BLaER1 treated with 17β-estradiol and CSF1 and Interleukin-3, amounts not matched to agents 10 nM and 100 nM (cell line): Measurements from ENCODE around the gene GUCY2C.

Experiments
- H3K27ac ChIP-seq, 11 experiments: shearing (Covaris generic); formaldehyde crosslinking; 2 replicates each; pipeline ENCODE4 v1.8.1; 2022
- H3K27me3 ChIP-seq, 11 experiments: shearing (Covaris generic); formaldehyde crosslinking; 2 replicates each; pipeline ENCODE4 v1.8.1; 2022
- H3K36me3 ChIP-seq, 11 experiments: shearing (Covaris generic); formaldehyde crosslinking; 2 replicates each; pipeline ENCODE4 v1.8.1; 2022
- H3K4me1 ChIP-seq, 10 experiments: shearing (Covaris generic); formaldehyde crosslinking; 2 replicates each; pipeline ENCODE4 v1.8.1; 2022
- H3K4me2 ChIP-seq, 11 experiments: shearing (Covaris generic); formaldehyde crosslinking; 2 replicates each; pipeline ENCODE4 v1.8.1; 2022
- H3K4me3 ChIP-seq, 10 experiments: shearing (Covaris generic); formaldehyde crosslinking; 2 replicates each; pipeline ENCODE4 v1.8.1; 2022
- H3K9ac ChIP-seq, 11 experiments: shearing (Covaris generic); formaldehyde crosslinking; 2 replicates each; pipeline ENCODE4 v1.8.1; 2022
- H3K9me3 ChIP-seq, 11 experiments: shearing (Covaris generic); formaldehyde crosslinking; replicated peaks in 1 of 11; 2 replicates each; pipeline ENCODE4 v1.8.1; 2022
- H4K20me1 ChIP-seq, 11 experiments: shearing (Covaris generic); formaldehyde crosslinking; 2 replicates each; pipeline ENCODE4 v1.8.1; 2022
- Cebpa-rat ChIP-seq, 11 experiments: shearing (Covaris generic); IDR thresholded peaks; 2 replicates each; pipeline ENCODE4 v1.8.1; 2022

GUCY2C gene

GRCh38 chr12:14607568-14607967, 88.8 kb downstream of the GUCY2C start:
- no peak for TF ChIP-seq Cebpa-rat (IDR thresholded peaks at IDR 0.05)
- Histone ChIP-seq H3K9ac (no peak overlapping the region), H3K36me3 (no peaks in the 10 kb centered on the region), H4K20me1 (no peaks in the 10 kb centered on the region), H3K4me2 (no peak overlapping the region), H3K9me3 (peaks cover 50 to 89% (median 79%) of the 10 kb centered on the region in 11 experiments), H3K27me3 (no peaks in the 10 kb centered on the region), H3K27ac (no peak overlapping the region), H3K4me1 (peaks cover 4 to 11% (median 8%) of the 10 kb centered on the region in 10 experiments; a peak in 18 of 20 replicates), H3K4me3 (no peak overlapping the region)

- no peak overlapping the region for H3K27ac ChIP-seq
- no peak overlapping the region for H3K4me3 ChIP-seq
- no peak overlapping the region for H3K9ac ChIP-seq
- H3K36me3 ChIP-seq: no peaks in the 10 kb centered on the region
- peaks cover 0 to 10% (median 0%) of the 10 kb centered on the region in 10 experiments; a peak in 3 of 20 replicates for H3K4me1 ChIP-seq
- peaks cover 35 to 75% (median 62%) of the 10 kb centered on the region in 11 experiments for H3K9me3 ChIP-seq
- H4K20me1 ChIP-seq: no peaks in the 10 kb centered on the region
- TF ChIP-seq Cebpa-rat (IDR thresholded peaks at IDR 0.05): no peak
- no peak overlapping the region for H3K4me2 ChIP-seq
- H3K27me3 ChIP-seq: no peaks in the 10 kb centered on the region
These were observed 90.9 kb downstream of the GUCY2C start for GRCh38 chr12:14605401-14605989.

DNA sequence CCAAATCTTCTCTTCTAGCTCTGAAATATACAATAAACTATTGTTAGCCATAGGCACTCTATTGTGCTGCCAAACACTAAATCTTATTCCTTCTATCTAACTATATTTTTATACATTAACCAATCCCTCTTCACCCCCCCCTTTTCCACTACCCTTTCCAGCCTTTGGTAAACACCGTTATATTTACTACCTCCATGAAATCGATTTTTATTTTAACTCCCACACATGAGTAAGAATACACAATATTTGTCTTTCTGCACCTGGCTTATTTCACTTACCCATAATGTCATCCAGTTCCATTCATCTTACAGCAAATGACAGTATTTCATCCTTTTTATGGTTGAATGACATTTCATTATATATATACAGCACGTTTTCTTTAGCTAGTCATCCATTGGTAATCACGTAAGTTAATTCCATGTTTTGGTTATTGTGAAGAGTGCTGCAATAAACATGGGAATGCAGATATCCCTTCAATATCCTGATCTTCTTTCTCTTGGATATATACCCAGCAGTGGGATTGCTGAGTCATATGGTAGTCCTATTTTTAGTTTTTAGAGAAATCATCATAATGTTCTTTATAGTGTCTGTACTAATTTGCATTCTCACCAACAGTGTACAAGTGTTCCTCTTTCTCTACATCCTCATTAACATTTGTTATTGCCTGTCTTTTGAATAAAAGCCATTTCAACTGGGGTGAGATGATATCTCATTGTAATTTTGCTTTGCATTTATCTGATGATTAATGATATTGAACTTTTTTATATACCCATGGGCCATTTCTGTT, 94.5 kb downstream of the GUCY2C start:
- no peak for TF ChIP-seq Cebpa-rat (IDR thresholded peaks at IDR 0.05)
- Histone ChIP-seq H3K4me1 (peaks cover 0 to 10% (median 0%) of the 10 kb centered on the region in 10 experiments; a peak in 3 of 20 replicates), H4K20me1 (no peaks in the 10 kb centered on the region), H3K4me3 (no peak overlapping the region), H3K4me2 (0 out of 22 replicates have a peak overlapping the region, but pooled peaks of 1 of the 11 experiments have one; percentile 40), H3K27ac (no peak overlapping the region), H3K9ac (no peak overlapping the region), H3K27me3 (no peaks in the 10 kb centered on the region), H3K36me3 (no peaks in the 10 kb centered on the region), H3K9me3 (peaks cover 37 to 67% (median 52%) of the 10 kb centered on the region in 11 experiments)

DNA sequence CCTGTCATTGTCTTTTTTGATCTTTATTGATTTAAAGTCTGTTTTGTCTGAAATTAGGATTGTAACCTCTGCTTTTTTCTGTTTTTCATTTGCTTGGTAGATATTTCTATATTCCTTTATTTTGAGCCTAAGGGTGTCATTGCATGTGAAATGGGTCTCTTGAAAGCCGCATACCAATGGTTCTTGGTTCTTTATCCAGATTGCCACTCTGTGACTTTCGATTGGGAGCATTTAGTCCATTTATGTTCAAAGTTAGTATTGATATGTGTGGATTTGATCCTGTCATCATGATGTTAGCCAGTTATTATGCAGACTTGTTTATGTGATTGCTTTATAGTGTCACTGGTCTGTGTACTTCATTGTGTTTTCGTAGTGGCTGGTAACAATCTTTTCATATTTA, 98.9 kb downstream of the GUCY2C start:
- no peaks in the 10 kb centered on the region for H3K36me3 ChIP-seq
- H3K9ac ChIP-seq: no peak overlapping the region
- H3K4me1 ChIP-seq: peaks cover 0 to 9% (median 0%) of the 10 kb centered on the region in 10 experiments; a peak in 3 of 20 replicates
- TF ChIP-seq Cebpa-rat (IDR thresholded peaks at IDR 0.05): no peak
- H3K9me3 ChIP-seq: peaks cover 14 to 40% (median 21%) of the 10 kb centered on the region in 11 experiments; a peak in 20 of 22 replicates
- H3K4me2 ChIP-seq: no peak overlapping the region
- H4K20me1 ChIP-seq: no peaks in the 10 kb centered on the region
- H3K27ac ChIP-seq: no peak overlapping the region
- no peak overlapping the region for H3K4me3 ChIP-seq
- no peaks in the 10 kb centered on the region for H3K27me3 ChIP-seq

- H4K20me1 ChIP-seq: no peaks in the 10 kb centered on the region
- TF ChIP-seq Cebpa-rat (IDR thresholded peaks at IDR 0.05): no peak
- peaks cover 0 to 25% (median 7%) of the 10 kb centered on the region in 11 experiments; a peak in 10 of 22 replicates for H3K9me3 ChIP-seq
- H3K4me3 ChIP-seq: no peak overlapping the region
- H3K27ac ChIP-seq: no peak overlapping the region
- H3K4me2 ChIP-seq: no peak overlapping the region
- H3K4me1 ChIP-seq: no peaks in the 10 kb centered on the region
- H3K36me3 ChIP-seq: no peaks in the 10 kb centered on the region
- no peaks in the 10 kb centered on the region for H3K27me3 ChIP-seq
- H3K9ac ChIP-seq: no peak overlapping the region
These were observed 104.7 kb downstream of the GUCY2C start for GRCh38 chr12:14591719-14592118.

DNA sequence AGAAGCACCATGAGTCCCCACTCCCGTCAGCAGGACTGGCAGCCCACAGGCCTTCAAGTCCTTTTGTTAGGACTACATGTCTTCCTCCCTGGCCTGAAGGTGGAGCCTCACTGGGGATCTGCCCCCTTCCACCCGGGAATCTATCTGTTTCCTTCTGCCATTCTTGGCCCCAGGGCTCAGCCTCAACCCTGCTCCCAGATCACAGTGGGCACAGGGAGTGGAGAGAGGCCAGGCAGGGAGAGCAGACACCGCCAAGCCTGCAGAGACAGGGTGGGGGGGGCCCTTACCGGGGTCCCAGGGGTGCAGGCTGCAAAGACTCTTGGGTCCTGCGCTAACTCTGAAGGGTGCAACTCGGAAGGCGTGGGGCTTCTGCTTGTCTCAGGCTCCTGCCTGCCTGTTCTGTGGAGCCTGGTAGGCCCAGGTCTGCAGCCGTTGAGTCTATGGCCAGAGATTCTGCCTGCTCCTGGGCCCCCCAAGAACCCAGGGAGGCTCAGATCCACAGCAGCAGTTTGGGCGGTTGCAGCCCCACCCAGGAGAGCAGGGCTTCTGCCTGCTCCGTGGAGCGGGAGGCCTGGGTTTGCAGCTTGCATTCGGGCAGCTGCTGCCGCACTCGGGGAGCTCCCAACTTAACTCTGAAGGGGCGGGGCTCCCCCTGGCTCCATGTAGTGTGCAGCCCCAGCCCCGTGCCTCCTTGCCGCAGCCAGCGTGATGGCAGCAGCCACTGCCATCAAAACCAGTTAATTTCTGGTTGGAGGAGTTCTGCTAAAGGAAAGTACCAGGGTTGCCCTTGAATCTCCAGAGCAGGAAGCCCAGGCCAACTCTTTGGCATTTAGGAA, 107.0 kb downstream of the GUCY2C start:
- no peaks in the 10 kb centered on the region for H3K36me3 ChIP-seq
- no peak overlapping the region for H3K27ac ChIP-seq
- no peaks in the 10 kb centered on the region for H3K4me1 ChIP-seq
- no peak overlapping the region for H3K4me2 ChIP-seq
- H4K20me1 ChIP-seq: no peaks in the 10 kb centered on the region
- peaks cover 0 to 15% (median 5%) of the 10 kb centered on the region in 11 experiments; a peak in 6 of 22 replicates for H3K9me3 ChIP-seq
- H3K4me3 ChIP-seq: no peak overlapping the region
- H3K9ac ChIP-seq: no peak overlapping the region
- no peaks in the 10 kb centered on the region for H3K27me3 ChIP-seq
- no peak for TF ChIP-seq Cebpa-rat (IDR thresholded peaks at IDR 0.05)

DNA sequence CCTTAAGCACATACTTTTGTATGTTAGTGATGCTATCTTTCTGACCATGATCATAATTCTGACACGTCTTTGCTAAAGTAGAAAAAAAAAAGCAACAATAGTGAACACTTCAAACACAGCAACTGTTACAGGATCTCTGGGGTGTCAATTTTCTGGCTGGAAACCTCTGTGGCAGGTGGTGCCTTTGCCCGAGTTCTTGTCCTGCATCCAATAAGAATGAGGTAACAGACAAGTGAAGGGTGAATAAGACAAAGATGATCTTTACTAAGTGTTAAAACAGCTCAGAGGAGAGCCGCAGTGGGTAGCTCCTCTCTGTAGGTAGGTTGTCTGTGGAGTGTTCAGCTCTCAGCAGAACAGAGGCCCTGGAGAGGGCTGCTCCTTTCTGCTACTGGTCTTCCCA, 107.8 kb downstream of the GUCY2C start:
- TF ChIP-seq Cebpa-rat (IDR thresholded peaks at IDR 0.05): no peak
- H3K27me3 ChIP-seq: no peaks in the 10 kb centered on the region
- H3K4me3 ChIP-seq: no peak overlapping the region
- H4K20me1 ChIP-seq: no peaks in the 10 kb centered on the region
- H3K36me3 ChIP-seq: no peaks in the 10 kb centered on the region
- peaks cover 0 to 13% (median 5%) of the 10 kb centered on the region in 11 experiments; a peak in 6 of 22 replicates for H3K9me3 ChIP-seq
- no peak overlapping the region for H3K4me2 ChIP-seq
- H3K27ac ChIP-seq: no peak overlapping the region
- no peaks in the 10 kb centered on the region for H3K4me1 ChIP-seq
- H3K9ac ChIP-seq: no peak overlapping the region

DNA sequence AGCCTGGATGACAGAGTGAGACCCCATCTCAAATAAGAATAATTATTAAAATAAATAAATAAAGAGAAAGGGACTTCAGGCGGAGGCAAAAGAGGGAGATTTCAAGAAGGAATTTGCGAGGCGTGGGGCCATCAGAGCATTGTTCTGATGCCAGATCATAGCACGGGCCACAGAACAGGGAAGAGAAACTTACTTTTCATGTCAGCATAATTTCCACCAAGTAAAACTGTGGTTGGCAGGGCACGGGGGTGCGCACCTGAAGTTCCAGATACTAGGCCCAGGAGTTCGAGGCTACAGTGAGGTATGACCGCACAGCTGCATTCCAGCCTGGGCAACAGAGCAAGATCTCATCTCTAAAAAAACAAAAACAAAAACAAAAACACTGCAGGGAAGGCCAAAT, 117.8 kb downstream of the GUCY2C start:
- Histone ChIP-seq H3K9ac (no peak overlapping the region), H3K4me3 (no peak overlapping the region), H3K9me3 (peaks cover 0 to 18% (median 0%) of the 10 kb centered on the region in 11 experiments; a peak in 1 of 22 replicates), H4K20me1 (no peaks in the 10 kb centered on the region), H3K27me3 (no peaks in the 10 kb centered on the region), H3K4me2 (0 out of 22 replicates have a peak overlapping the region, but pooled peaks of 1 of the 11 experiments have one; percentile 14), H3K4me1 (peaks cover 0 to 33% (median 6%) of the 10 kb centered on the region in 10 experiments; a peak in 10 of 20 replicates), H3K27ac (0 out of 22 replicates have a peak overlapping the region, but pooled peaks of 1 of the 11 experiments have one; percentile 44), H3K36me3 (no peaks in the 10 kb centered on the region)
- no peak for TF ChIP-seq Cebpa-rat (IDR thresholded peaks at IDR 0.05)
